Measurements from ENCODE around the gene RAB3IP.

- no peak for TF ChIP-seq POLR2AphosphoS5 (IDR thresholded peaks at IDR 0.05)
- TF ChIP-seq CTCF (IDR thresholded peaks at IDR 0.05 in 8 of 11, conservative IDR thresholded peaks at IDR 0.05 in 3 of 11): no peak
- no peak for TF ChIP-seq POLR2A (IDR thresholded peaks at IDR 0.05)
Measured at GRCh38 chr12:69816082-69816481, 77.4 kb downstream of the RAB3IP start.

Data from spleen (tissue), 7 donors.